GM19328 (cell line): ENCODE results near the gene IL17RA.

ENCODE experiments used
- ATAC-seq: cut with Tn5 transposase; IDR thresholded peaks from one replicate; pipeline ENCODE4 v1.9.1; 2021; ENCODE audit warnings: mild to moderate bottlenecking, moderate library complexity; ENCODE audit not compliant: unreplicated experiment

The IL17RA gene, protein sequence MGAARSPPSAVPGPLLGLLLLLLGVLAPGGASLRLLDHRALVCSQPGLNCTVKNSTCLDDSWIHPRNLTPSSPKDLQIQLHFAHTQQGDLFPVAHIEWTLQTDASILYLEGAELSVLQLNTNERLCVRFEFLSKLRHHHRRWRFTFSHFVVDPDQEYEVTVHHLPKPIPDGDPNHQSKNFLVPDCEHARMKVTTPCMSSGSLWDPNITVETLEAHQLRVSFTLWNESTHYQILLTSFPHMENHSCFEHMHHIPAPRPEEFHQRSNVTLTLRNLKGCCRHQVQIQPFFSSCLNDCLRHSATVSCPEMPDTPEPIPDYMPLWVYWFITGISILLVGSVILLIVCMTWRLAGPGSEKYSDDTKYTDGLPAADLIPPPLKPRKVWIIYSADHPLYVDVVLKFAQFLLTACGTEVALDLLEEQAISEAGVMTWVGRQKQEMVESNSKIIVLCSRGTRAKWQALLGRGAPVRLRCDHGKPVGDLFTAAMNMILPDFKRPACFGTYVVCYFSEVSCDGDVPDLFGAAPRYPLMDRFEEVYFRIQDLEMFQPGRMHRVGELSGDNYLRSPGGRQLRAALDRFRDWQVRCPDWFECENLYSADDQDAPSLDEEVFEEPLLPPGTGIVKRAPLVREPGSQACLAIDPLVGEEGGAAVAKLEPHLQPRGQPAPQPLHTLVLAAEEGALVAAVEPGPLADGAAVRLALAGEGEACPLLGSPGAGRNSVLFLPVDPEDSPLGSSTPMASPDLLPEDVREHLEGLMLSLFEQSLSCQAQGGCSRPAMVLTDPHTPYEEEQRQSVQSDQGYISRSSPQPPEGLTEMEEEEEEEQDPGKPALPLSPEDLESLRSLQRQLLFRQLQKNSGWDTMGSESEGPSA

GRCh38 chr22:17084554-17085276 is at the start of gene IL17RA:
IL17RA (plus strand) TSS chr22:17085000; CDS start chr22:17085092, 92 bp downstream.
- ATAC-seq, result peak; percentile 93

DNA sequence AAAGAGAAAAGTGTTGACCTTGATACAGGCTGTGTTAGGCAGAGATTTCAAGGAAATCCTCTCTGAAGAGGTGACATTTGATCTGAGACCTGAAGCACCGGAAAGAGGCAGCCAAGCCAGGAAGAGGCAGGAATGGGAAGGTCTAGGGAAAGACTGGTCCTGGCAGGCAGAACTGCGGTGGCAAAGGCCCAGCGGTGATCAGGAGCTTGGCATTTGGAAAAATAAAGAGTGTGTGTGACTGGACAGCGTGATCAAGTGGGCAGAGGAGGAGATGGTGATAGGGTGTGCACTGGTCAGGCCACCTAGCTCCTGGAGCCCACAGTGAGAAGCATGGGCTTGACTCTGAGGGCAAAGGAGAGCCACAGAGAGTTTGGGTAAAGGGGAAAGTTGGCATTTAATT is 49.6 kb upstream of the IL17RA start:
- ATAC-seq, result no peak

GRCh38 chr22:17035976-17036841 is 48.6 kb upstream of the IL17RA start:
- ATAC-seq, result peak; percentile 10

DNA sequence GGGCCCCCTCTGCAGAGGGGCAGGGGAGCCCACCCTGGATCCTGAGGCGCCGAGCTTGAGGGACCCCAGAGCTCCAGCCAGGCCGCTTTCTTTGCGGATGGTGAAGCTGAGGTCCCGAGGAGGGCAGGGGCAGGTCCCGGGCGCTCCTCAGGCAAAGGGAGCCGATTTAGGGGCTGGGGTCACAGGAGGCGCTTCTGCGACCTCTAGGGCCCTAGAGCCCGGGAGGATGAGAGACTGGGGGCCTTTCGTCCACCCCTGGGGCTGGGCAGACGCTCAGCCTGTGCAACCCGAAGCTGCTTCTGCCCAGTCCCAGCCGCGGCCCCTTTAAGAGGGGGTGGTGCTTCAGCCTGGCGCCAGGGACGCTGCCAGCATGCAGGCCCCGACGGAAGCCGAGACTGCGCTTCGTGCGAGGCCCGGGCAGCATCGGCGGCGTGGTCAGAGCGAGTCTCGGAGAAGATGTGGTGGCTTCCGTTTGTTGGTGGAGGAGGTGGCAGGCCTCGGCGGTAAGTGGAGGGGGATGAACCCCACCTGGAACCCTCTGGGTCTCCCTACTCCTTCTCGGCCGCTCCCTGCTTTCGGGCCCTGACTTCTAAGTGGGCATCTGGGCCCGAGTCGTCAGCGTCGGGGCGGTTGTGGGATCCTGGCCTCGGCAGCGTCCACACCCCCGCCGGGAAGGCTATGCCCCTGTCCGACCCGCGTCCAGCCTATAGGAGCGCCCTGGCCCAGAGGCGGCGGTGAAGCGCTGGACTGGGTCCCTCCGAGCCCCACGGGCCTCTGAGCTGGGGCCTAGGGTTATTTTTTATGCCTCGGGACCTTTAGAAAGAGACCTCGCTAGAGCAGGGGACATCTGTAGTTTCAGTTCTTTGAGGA is 47.7 kb upstream of the IL17RA start:
- peak; percentile 69 for ATAC-seq

- ATAC-seq, result no peak
Observed at GRCh38 chr22:17043521-17043920, 41.3 kb upstream of the IL17RA start.

GRCh38 chr22:17046566-17047348 is 38.0 kb upstream of the IL17RA start:
- no peak for ATAC-seq

DNA sequence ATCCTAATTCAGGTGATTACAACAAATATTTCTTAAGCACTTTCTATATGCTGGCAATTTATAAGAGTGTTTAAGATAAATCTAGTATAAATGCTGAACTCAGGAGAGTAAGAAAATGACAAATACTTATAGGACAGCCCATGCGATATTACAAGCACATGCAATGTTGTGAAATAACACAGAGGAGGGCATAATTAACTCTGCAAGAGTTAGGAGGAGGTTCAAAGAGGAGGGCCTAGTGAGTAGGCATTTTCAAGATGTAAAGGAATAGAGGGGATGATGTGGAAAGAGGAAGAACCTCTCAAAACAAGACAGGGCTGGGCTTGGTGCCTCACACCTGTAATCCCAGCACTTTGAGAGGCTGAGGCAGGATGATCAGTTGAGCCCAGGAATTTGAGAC is 37.1 kb upstream of the IL17RA start:
- ATAC-seq, result no peak

DNA sequence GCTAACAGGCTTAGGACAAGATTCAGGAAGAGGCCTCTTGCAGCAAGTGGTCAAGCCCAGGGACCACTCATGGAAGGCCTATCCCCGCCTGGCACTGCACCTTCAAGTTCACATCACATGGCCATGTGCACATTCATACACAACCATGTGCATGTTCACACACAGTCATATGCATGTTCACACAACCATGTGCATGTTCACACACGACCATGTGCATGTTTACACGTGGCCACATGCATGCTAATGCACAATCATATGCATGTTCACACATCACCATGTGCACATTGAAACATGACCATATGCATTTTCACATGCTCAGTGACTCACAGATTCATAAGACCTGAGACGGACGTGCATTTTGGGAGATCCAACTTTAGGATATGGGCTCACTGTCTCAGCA is 28.7 kb upstream of the IL17RA start:
- ATAC-seq, result no peak

DNA sequence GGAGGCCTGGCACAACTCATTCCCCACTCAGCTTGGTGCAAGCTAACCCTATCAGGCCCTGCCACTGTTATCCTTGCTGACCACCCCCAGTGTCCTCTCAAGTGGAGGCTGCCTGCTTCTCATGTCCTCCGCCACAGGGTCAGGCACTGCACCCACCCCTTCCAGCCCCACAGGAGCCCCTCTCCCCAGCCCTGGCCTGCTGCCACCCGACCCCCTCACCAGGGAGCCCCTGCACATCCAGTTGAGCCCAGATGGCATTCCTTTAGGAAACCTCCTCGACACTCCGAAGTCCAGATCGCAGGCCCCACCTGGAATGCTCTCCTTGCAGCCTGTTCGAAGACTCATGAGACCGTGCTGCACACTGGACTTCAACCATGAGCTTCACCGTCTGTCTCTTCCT is 28.0 kb upstream of the IL17RA start:
- no peak for ATAC-seq

GRCh38 chr22:17057959-17058814 is 26.6 kb upstream of the IL17RA start:
- ATAC-seq, result no peak

GRCh38 chr22:17060126-17060525 is 24.7 kb upstream of the IL17RA start:
- no peak for ATAC-seq

- ATAC-seq, result no peak
Observed at GRCh38 chr22:17063411-17064106, 21.2 kb upstream of the IL17RA start.

GRCh38 chr22:17064498-17065100 is 20.2 kb upstream of the IL17RA start:
- ATAC-seq, result no peak

DNA sequence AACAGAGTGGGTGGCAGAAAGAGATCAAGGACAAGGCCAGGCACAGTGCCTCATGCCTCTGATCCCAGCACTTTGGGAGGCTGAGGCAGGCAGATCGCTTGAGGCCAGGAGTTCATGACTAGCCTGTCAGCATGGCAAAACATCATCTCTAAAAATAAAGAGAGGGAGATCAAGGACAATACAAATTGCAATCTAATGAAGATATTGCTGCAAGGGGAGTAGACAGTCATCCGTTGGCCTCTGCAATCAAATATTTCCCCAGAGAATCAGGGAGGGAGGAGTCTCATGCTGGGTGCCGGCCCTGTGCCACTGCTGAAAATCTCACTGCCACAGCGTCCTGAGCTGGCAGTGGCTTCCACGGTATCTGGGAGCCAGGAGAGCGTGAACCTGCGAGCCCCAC is 19.4 kb upstream of the IL17RA start:
- ATAC-seq, result no peak

- ATAC-seq, result no peak
Observed at GRCh38 chr22:17072877-17073276, 11.9 kb upstream of the IL17RA start.

- no peak for ATAC-seq
Observed at GRCh38 chr22:17074648-17075002, 10.2 kb upstream of the IL17RA start.

- ATAC-seq, result no peak
Observed at GRCh38 chr22:17077255-17077654, 7.5 kb upstream of the IL17RA start.
